Vagina (tissue), 2 donors: ENCODE results near the gene SLC10A7. TPM values are rescaled to one million over a fixed set of nuclear protein-coding genes. Genes with fewer than 3 reads are reported as not detected.

ENCODE experiments used
- DNase-seq, 2 donors: peaks; one replicate each; pipeline ENCODE4 v3.0.0-alpha.2; 2017; ENCODE audit errors: extremely low spot score in 2 of 2
- H3K27ac ChIP-seq: fragments of 200-600 bp; sonication (generic); one replicate; pipeline ENCODE4 v1.5.1; 2019
- H3K27me3 ChIP-seq: fragments of 200-600 bp; sonication (generic); one replicate; pipeline ENCODE4 v1.5.1; 2019
- H3K36me3 ChIP-seq, 2 donors: fragments of 200-600 bp; sonication (generic); one replicate each; pipeline ENCODE4 v1.5.1; 2017 to 2019
- H3K4me1 ChIP-seq: fragments of 200-600 bp; sonication (generic); one replicate; pipeline ENCODE4 v1.5.1; 2019
- H3K4me3 ChIP-seq, 2 donors: fragments of 200-600 bp; sonication (generic); 1 replicate in 1 of 2; 2 replicates in 1 of 2; pipeline ENCODE4 v1.5.1; 2016 to 2019
- H3K9me3 ChIP-seq: fragments of 200-600 bp; sonication (generic); one replicate; pipeline ENCODE4 v1.5.1; 2019
- POLR2A ChIP-seq, 2 donors: fragments of 450-650 bp; IDR thresholded peaks; one replicate each; pipeline ENCODE4 v1.6.1; 2017; ENCODE audit warnings: antibody characterized with exemption in 2 of 2, mild to moderate bottlenecking in 2 of 2, moderate library complexity in 2 of 2
- POLR2AphosphoS5 ChIP-seq, 2 donors: sonication (generic); formaldehyde crosslinking; IDR thresholded peaks; one replicate each; pipeline ENCODE4 v1.9.0; 2017; ENCODE audit warnings: antibody characterized with exemption in 2 of 2, mild to moderate bottlenecking in 2 of 2, low read depth in 1 of 2; ENCODE audit not compliant: insufficient read depth in 1 of 2
- intact Hi-C: fragments of 100-400 bp; cut with DNase I; formaldehyde crosslinking; loops from one replicate; pipeline ENCODE4 v1.15.1; 2023
- microRNA-seq: library from miRNA; unstranded; fragments of <30 nt; microRNA quantifications from one replicate; pipeline ENCODE4, GENCODE V29; 2017; ENCODE audit warnings: borderline number of aligned reads, borderline replicate concordance
- small RNA-seq: library from RNA; depleted of rRNA; stranded (forward); fragments of <200 nt; gene quantifications from one replicate; pipeline ENCODE3, GENCODE V24; 2016
- total RNA-seq: library from RNA; depleted of rRNA; stranded (reverse); fragments of >200 nt; gene quantifications from one replicate; pipeline ENCODE4 v1.2.3, GENCODE V29; 2016
- TF ChIP-seq, protein P1 (sequence below), 3 experiments: fragments of 450-650 bp in 2 of 3; fragments of 200-600 bp in 1 of 3; sonication (generic) in 1 of 3; IDR thresholded peaks; one replicate each; pipeline ENCODE4 v1.5.1; 2017 to 2019; ENCODE audit warnings: antibody characterized with exemption in 3 of 3, mild to moderate bottlenecking in 2 of 3, moderate library complexity in 2 of 3

SLC10A7 gene
- total RNA-seq, 1 donor from 2014 or later = 14.2 TPM

DNA sequence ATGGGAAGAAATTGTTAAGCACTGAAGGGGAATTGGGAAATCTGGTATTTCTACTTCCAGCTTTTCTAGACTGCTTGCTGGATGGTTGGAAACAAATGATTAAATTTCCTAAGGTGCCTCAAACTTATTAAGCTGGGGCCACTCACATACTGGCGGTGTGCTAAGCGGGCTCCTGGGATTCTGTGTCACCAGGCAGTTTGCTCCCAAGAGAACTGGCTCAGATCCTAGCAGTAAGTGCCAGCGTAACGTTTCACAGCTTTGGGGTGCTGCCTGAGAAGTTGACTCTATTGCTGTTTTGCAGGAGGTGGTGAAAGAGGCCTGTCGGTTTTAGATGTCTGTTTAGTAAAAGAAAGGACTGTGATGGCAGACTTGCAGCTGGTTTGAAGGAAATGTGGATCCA is 314.3 kb downstream of the SLC10A7 start:
- no peak for TF ChIP-seq POLR2AphosphoS5 (IDR thresholded peaks at IDR 0.05; ENCODE audit: insufficient read depth in 1 of 2, low read depth in 1 of 2)
- TF ChIP-seq, protein P1, sequence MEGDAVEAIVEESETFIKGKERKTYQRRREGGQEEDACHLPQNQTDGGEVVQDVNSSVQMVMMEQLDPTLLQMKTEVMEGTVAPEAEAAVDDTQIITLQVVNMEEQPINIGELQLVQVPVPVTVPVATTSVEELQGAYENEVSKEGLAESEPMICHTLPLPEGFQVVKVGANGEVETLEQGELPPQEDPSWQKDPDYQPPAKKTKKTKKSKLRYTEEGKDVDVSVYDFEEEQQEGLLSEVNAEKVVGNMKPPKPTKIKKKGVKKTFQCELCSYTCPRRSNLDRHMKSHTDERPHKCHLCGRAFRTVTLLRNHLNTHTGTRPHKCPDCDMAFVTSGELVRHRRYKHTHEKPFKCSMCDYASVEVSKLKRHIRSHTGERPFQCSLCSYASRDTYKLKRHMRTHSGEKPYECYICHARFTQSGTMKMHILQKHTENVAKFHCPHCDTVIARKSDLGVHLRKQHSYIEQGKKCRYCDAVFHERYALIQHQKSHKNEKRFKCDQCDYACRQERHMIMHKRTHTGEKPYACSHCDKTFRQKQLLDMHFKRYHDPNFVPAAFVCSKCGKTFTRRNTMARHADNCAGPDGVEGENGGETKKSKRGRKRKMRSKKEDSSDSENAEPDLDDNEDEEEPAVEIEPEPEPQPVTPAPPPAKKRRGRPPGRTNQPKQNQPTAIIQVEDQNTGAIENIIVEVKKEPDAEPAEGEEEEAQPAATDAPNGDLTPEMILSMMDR (IDR thresholded peaks at IDR 0.05) = no peak
- no peak for TF ChIP-seq POLR2A (IDR thresholded peaks at IDR 0.05)
- no peak overlapping the region for H3K4me3 ChIP-seq
- DNase-seq = no peak
- H3K36me3 ChIP-seq = no peaks in the 10 kb centered on the region
- no peaks in the 10 kb centered on the region for H3K4me1 ChIP-seq
- H3K9me3 ChIP-seq = no peaks in the 10 kb centered on the region
- no peaks in the 10 kb centered on the region for H3K27me3 ChIP-seq
- intact Hi-C loops = no loop called here
- H3K27ac ChIP-seq = no peak overlapping the region

Small RNAs within 50 kb of the gene (microRNA-seq; reads per million reads assigned to microRNA genes)
- gene MIR7849 = not detected

Small RNAs within 50 kb of the gene (small RNA-seq; reads per million reads assigned to genes)
- not detected for gene MIR7849

Other genes starting within 250 kb of the SLC10A7 start
- not detected for gene POU4F2, start 117.0 kb upstream of the SLC10A7 start, total RNA-seq